Islet precursor cell (in vitro differentiated cells): ENCODE measurements around the gene CACFD1.
A peak's percentile ranks its signal among the peaks of the same experiment; 100 is the strongest.

ENCODE experiments used
- DNase-seq: peaks from one replicate; pipeline ENCODE4 v3.0.0-alpha.2; 2018

CACFD1 gene

GRCh38 chr9:133459476-133460404 lies at the start of gene CACFD1:
Gene CACFD1, plus strand, starts transcription at chr9:133459978. Its CDS starts 89 bp downstream, at chr9:133460067.
- DNase-seq = peak; percentile 99

GRCh38 chr9:133415170-133415569 lies 44.6 kb upstream of the CACFD1 start:
- no peak for DNase-seq

DNA sequence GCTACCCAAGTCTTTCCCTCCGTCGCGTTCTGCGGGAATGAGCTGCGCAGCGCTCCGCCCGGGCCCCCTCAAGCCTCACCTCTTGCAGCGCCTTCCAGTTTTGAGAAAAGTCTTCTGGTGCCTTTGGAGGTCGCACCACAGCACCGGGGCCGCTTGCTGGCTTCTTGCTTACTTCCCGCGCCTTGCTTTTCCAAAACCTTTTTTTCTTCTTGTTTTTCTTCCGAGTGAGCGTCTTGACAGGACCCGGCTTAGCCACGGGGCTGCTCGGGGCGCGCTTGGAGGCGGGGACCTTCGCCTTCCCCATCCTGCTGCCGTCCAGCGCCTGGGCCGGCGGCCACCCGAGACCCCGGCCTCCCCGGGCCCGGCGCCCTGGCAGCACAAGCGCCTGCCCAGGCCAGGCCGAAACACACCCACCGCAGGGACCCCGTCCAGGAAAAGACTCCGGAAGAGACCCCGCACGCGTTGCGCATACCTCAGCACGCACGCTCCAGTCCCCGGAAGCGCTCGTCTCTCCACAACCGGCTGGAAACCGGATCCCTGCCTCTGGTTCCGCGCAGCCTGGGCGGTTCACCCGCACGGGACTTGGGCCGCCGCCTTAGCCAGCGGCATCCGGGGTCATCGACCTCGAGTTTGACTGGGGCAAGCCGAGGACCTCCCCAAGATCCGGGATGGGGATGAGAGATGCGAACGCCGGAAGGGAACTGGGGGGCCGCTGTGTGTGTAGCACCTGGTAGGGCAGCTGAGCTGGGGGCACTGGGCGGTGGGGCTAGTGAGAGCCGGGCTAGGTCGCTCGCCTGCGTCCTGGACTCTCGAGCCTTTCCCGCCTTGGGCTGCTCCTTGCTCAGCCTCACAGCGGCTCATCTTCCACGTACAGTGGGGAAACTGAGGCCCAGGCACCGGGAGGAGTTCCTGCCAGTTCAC lies 42.0 kb upstream of the CACFD1 start, which contains the start of gene REXO4:
REXO4 (minus strand) TSS at position 470 of the 921 bp plus-strand sequence; CDS start at position 304, 166 bp downstream.
- peak; percentile 96 for DNase-seq

GRCh38 chr9:133419005-133419404 lies 40.8 kb upstream of the CACFD1 start:
- no peak for DNase-seq

DNA sequence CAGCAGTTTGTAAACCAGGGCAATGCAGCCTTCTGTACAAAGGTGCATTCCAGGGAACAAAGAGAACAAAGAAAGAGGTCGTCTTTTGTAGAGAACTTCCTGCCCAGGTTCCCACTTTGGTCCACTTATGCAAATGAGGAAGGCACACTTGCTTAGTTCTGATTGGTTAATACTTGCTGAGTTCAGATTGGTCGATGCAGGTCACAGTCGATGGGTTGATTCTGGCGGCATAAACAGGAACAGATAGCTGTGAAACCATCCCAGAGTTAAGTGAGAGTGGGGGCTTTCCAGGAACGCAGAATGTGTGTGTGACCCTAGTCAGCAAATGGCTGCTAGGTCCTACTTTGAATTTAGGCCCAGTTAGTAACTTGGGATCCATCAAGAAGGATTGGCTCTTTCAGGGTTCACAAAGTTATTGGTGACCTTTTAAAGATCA lies 39.4 kb upstream of the CACFD1 start:
- no peak for DNase-seq

DNA sequence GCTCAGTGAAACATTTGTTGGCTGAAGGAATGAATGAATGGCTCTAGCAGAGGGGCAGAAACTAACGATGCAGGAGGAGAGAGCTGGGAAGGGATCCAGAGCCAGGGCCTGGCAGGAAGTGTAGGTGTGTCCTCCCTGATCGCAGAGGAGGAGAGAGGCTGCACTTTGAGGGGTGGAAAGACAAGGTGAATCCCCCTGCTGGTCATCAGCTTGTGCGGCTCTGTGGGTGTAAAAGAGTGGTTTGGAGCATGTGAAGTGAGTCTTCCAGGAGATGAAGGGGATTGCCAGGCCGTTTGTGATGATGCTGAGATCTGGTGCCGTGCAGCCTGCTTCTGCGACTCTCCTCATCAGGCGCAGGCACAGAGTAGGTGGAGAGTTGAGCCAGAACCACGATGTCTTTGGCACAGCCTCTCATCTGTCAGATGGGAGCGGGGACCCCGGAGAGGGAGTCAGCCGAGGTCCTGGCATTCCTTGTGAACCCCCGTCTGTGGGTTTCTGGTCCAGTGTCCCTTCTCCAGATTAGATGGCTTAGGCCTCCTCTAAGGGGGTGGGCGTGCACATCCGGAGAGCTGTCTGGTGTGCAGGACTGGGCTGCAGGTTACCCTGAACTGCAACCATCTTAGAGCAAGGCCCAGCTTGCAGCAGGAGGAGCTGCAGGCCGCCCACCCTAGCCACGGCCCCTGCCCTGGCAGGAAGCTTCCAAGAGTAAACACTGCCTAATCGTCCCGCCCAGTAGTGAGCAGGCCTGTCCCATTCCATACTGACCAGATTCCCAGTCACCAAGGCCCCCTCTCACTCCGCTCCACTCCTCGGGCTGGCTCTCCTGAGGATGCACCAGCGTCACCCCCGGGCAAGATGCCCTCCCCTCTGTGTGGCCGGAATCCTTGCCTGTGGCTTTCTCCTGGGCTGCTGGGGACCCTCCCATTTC lies 37.9 kb upstream of the CACFD1 start, which contains the start of gene ADAMTS13:
ADAMTS13 (plus strand) TSS at position 753 of the 928 bp plus-strand sequence; CDS start at position 830, 77 bp downstream.
- DNase-seq = peak; percentile 85

DNA sequence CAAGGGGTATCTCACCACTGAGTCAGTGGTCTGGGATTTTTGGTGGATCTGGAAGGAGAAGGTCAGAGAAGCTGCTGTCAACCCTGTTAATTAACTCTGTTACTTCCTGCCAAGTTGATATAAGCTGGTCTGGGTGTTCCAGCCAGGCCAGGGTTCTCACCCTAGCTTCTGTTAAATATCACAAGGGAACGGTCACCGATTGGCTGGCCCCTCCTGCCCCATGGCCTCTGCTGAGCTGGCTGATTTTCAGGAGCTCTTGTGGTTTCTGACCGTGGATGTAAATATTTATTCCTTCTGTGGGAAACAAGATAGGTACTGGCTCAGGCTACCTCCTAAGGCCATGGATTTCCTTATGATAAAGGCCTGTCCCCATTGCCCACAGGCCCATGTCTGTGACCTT lies 36.6 kb upstream of the CACFD1 start:
- no peak for DNase-seq

GRCh38 chr9:133424187-133424586 lies 35.6 kb upstream of the CACFD1 start:
- DNase-seq = no peak

DNA sequence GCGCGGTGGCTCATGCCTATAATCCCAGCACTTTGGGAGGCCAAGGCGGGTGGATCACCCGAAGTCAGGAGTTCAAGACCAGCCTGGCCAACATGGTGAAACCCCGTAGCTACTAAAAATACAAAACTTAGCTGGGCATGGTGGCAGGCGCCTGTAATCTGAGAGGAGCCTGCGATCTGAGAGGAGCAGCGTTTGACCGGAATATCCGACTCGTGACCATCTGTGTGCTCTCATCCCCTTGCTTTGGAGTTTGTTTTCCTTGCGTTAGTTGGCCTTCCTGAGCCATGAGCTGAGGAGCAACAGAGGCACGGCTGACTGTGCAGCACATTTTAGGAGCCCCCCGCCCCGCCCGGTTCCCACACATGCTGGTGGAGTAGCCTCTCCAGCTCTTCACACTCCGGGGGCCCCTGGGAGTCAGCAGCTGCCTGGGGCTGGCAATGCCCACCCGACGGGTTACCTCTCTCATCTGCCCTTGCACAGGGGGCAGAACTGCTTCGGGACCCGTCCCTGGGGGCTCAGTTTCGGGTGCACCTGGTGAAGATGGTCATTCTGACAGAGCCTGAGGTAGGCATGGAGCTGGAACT lies 34.6 kb upstream of the CACFD1 start:
- DNase-seq = no peak

DNA sequence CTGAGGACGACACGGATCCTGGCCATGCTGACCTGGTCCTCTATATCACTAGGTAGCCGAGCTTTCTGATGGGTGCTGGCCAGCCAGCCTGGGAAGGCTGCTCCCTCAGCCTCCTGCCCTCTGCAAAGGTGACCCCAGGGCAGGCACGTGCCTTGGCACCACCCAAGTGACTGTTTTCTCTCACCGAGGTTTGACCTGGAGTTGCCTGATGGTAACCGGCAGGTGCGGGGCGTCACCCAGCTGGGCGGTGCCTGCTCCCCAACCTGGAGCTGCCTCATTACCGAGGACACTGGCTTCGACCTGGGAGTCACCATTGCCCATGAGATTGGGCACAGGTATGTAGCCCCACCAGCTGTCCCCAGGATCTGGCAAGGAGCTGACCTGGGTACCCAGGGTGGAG lies 33.8 kb upstream of the CACFD1 start:
- DNase-seq = no peak

GRCh38 chr9:133427658-133428348 lies 32.0 kb upstream of the CACFD1 start:
- no peak for DNase-seq

GRCh38 chr9:133428617-133429101 lies 31.1 kb upstream of the CACFD1 start:
- peak; percentile 91 for DNase-seq

DNA sequence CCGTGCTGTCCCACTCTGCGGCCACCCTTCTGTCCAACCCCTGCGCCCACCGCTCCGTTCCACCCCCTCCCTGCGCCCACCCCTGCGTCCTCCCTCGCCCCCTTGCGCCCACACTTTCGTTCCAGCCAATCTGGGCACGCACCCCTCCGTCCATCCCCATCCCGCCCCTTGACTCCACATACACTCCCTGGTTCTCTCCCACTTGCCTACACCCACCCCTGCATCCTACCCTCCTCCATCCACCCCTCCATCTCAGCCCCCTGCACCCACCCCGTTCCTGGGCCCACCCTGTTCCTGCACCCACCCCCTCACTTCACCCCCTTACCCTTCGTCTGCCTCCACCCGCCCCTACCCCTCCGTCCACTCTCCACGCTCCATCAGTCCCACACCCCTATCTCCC lies 30.6 kb upstream of the CACFD1 start:
- DNase-seq = no peak

DNA sequence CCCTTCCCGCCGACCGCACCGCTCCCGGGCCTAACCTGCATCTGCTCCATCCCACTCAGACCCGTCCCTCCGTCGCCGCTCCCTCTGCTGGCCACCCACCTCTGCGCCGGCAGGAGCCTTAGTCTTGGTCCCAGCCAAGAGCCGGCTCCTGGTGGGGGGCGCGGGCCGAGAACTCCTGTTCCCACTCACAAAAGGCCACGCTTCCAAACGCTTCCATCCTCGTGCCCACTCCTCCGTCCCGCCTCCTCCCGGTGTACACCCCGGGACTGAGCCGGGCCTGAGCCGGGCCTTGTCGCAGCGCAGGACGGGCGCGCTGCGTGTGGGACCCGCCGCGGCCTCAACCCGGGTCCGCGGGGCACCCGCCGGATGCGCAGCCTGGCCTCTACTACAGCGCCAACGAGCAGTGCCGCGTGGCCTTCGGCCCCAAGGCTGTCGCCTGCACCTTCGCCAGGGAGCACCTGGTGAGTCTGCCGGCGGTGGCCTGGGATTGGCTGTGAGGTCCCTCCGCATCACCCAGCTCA lies 30.1 kb upstream of the CACFD1 start:
- DNase-seq = peak; percentile 92

DNA sequence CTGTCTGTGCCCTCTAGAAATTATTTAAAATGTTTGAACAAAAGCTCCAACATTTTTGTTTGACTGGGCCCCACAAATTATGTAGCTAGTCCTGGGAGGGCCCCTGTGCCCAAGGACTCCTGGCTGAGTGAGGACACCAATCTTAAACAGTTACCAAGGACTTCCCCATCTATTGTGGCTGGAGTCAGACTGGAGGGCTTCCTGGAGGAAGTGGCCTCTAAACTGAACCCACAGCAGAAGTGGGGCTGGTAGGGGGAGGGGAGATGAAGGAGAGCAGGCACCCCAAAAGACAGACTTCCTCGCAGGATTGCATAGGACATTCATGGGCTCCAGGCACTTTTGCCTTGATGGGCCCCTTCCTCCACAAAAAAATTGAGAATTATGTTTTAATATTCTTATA lies 29.5 kb upstream of the CACFD1 start:
- DNase-seq = no peak

- DNase-seq = no peak
Measured at GRCh38 chr9:133433351-133433843, 26.4 kb upstream of the CACFD1 start.

- no peak for DNase-seq
Measured at GRCh38 chr9:133436681-133437080, 23.1 kb upstream of the CACFD1 start.

DNA sequence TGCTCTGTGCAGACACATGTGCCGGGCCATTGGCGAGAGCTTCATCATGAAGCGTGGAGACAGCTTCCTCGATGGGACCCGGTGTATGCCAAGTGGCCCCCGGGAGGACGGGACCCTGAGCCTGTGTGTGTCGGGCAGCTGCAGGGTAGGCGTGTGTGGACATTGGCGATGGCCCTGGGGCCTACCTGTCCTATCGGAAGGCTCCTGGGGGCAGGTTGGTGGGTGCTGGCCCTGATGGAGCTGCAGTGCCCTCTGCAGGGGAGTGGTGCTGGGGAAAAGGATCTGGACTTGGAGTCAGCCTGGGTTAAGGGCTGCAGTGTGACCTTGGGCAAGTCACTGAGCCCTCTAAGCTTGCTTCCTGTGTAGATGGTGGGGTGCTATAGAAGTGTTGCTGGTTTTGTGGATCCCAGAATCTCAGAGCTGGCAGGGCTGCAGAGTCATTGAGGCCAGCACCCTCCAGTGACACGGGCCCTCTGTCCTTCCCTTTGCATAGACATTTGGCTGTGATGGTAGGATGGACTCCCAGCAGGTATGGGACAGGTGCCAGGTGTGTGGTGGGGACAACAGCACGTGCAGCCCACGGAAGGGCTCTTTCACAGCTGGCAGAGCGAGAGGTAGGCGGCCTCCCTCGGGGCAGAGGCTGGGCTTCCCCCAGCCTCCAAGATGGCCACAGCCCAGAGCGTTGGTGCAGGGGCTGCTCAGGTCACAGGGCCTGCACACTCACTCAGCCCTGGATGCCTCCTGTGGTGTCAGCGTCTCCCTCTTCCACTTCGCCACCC lies 21.8 kb upstream of the CACFD1 start:
- DNase-seq = peak; percentile 73

DNA sequence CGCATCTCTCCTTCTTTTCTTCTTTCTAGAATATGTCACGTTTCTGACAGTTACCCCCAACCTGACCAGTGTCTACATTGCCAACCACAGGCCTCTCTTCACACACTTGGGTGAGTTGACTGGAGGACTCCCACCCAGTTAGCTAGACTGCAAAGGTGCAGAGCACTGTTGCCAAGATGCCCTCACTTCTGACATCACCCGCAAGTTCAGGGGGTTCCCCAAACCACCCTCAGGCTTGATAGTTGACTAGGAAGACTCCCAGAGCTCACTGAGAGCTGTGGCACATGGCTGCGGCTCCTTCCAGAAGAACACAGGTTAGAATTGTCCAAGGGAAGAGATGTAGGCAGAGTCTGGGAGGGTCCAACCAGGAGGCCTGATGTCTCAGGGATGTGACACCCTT lies 20.4 kb upstream of the CACFD1 start:
- no peak for DNase-seq

GRCh38 chr9:133440874-133441273 lies 18.9 kb upstream of the CACFD1 start:
- no peak for DNase-seq
